Type B pancreatic cell (in vitro differentiated cells): Measurements from ENCODE around the gene MTG1. TPM values are rescaled to one million over a fixed set of nuclear protein-coding genes. Genes with fewer than 3 reads are reported as not detected.

Experiments
- DNase-seq: peaks from one replicate; pipeline ENCODE4 v3.0.0; 2021; ENCODE audit warnings: mixed read lengths; ENCODE audit not compliant: unreplicated experiment; ENCODE audit errors: extremely low spot score
- H3K27ac Mint-ChIP-seq: 2 replicates; pipeline ENCODE4 v1.8.0; 2021; ENCODE audit warnings: mild to moderate bottlenecking, mixed read lengths
- H3K27me3 Mint-ChIP-seq: 2 replicates; pipeline ENCODE4 v1.8.0; 2021; ENCODE audit warnings: mixed read lengths
- H3K36me3 Mint-ChIP-seq: 2 replicates; pipeline ENCODE4 v1.8.0; 2021; ENCODE audit warnings: mixed read lengths
- H3K4me1 Mint-ChIP-seq: one replicate; pipeline ENCODE4 v1.8.0; 2021; ENCODE audit warnings: mixed read lengths; ENCODE audit not compliant: unreplicated experiment
- H3K4me3 Mint-ChIP-seq: 2 replicates; pipeline ENCODE4 v1.8.0; 2021; ENCODE audit warnings: mild to moderate bottlenecking, mixed read lengths
- H3K9me3 Mint-ChIP-seq: 2 replicates; pipeline ENCODE4 v1.8.0; 2021; ENCODE audit warnings: mixed read lengths
- CTCF ChIP-seq: fragments of 200-600 bp; sonication (generic); conservative IDR thresholded peaks from 2 replicates; pipeline ENCODE4 v1.5.0; 2021; ENCODE audit warnings: antibody characterized with exemption, mild to moderate bottlenecking
- total RNA-seq: library from RNA; stranded (reverse); gene quantifications from 2 replicates; pipeline ENCODE4 v1.2.1, GENCODE V29; 2021; ENCODE audit warnings: low replicate concordance

The MTG1 gene
- total RNA-seq, 1 donor from 2014 or later: 89.6 TPM

GRCh38 chr10:133453516-133454203 lies 59.7 kb downstream of the MTG1 start, which contains the start of gene SCART1:
Gene SCART1 (plus strand): TSS chr10:133453945. CDS start chr10:133453998, 53 bp downstream.
- H3K27ac Mint-ChIP-seq: no peak within 1 kb of the TSS
- no peaks in the 10 kb centered on the region for H3K27me3 Mint-ChIP-seq
- peak; percentile 60 for DNase-seq
- no peaks in the 10 kb centered on the region for H3K36me3 Mint-ChIP-seq
- H3K4me3 Mint-ChIP-seq: no peak within 1 kb of the TSS
- no peak for TF ChIP-seq CTCF
- H3K9me3 Mint-ChIP-seq: peaks cover 3% of the 10 kb centered on the region
- no peaks in the 10 kb centered on the region for H3K4me1 Mint-ChIP-seq

- H3K9me3 Mint-ChIP-seq: peaks cover 3% of the 10 kb centered on the region
- no peaks in the 10 kb centered on the region for H3K27me3 Mint-ChIP-seq
- H3K4me1 Mint-ChIP-seq: no peaks in the 10 kb centered on the region
- H3K27ac Mint-ChIP-seq: no peak overlapping the region
- DNase-seq: peak; percentile 60
- no peak overlapping the region for H3K4me3 Mint-ChIP-seq
- H3K36me3 Mint-ChIP-seq: no peaks in the 10 kb centered on the region
- no peak for TF ChIP-seq CTCF
These were observed 60.4 kb downstream of the MTG1 start for GRCh38 chr10:133454204-133454893.

- Mint-ChIP-seq H3K4me1 (no peaks in the 10 kb centered on the region), H3K4me3 (no peak overlapping the region), H3K27ac (no peak overlapping the region), H3K27me3 (no peaks in the 10 kb centered on the region), H3K9me3 (peaks cover 3% of the 10 kb centered on the region), H3K36me3 (no peaks in the 10 kb centered on the region)
- TF ChIP-seq CTCF: no peak
- peak; percentile 49 for DNase-seq
These were observed 61.2 kb downstream of the MTG1 start for GRCh38 chr10:133455196-133455595.

GRCh38 chr10:133455611-133456031 lies 61.7 kb downstream of the MTG1 start:
- H3K36me3 Mint-ChIP-seq: no peaks in the 10 kb centered on the region
- no peaks in the 10 kb centered on the region for H3K27me3 Mint-ChIP-seq
- H3K9me3 Mint-ChIP-seq: peaks cover 3% of the 10 kb centered on the region
- no peak for TF ChIP-seq CTCF
- DNase-seq: peak; percentile 56
- no peak overlapping the region for H3K4me3 Mint-ChIP-seq
- H3K4me1 Mint-ChIP-seq: no peaks in the 10 kb centered on the region
- no peak overlapping the region for H3K27ac Mint-ChIP-seq

- TF ChIP-seq CTCF: no peak
- H3K27ac Mint-ChIP-seq: no peak overlapping the region
- H3K27me3 Mint-ChIP-seq: no peaks in the 10 kb centered on the region
- H3K4me3 Mint-ChIP-seq: no peak overlapping the region
- peak; percentile 60 for DNase-seq
- no peaks in the 10 kb centered on the region for H3K4me1 Mint-ChIP-seq
- H3K9me3 Mint-ChIP-seq: peaks cover 3% of the 10 kb centered on the region
- no peaks in the 10 kb centered on the region for H3K36me3 Mint-ChIP-seq
These were observed 62.3 kb downstream of the MTG1 start for GRCh38 chr10:133456041-133456951.
